Mucosa of gallbladder (tissue), 1 donor: Measurements from ENCODE around the gene KCNMA1. TPM values are rescaled to one million over a fixed set of nuclear protein-coding genes. Genes with fewer than 3 reads are reported as not detected.

Experiments
- DNase-seq: peaks from one replicate; pipeline ENCODE4 v3.0.0-alpha.2; 2020; ENCODE audit warnings: low spot score
- total RNA-seq: library from RNA; stranded (reverse); gene quantifications from one replicate; pipeline ENCODE4 v1.2.1, GENCODE V29; 2021
- donor health status: DM: no; HTN: no; CAD: no.

KCNMA1 gene
- total RNA-seq, 1 donor from 2014 or later, result 101 TPM

GRCh38 chr10:77186936-77187335 is 450.7 kb downstream of the KCNMA1 start:
- DNase-seq, result no peak

DNA sequence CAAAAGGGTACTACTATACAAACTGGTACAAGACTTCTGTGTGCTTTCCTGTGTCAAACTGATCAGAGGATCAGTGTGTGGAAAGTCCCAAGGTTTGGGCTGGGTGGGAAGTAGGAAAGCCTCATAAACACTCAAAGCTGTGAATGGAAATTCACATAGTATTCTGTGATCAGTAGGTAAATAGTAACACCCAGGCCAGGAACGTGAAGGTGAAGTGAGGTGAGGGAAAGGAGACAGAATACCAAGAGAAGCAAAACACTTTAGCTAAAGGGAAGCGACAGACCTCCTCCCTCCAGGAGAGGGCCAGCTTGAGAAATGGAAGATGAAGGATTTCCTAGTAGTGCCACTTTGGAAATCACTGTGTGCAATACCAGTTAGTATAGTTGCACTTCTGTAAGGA is 451.9 kb downstream of the KCNMA1 start:
- DNase-seq, result peak; percentile 45

DNA sequence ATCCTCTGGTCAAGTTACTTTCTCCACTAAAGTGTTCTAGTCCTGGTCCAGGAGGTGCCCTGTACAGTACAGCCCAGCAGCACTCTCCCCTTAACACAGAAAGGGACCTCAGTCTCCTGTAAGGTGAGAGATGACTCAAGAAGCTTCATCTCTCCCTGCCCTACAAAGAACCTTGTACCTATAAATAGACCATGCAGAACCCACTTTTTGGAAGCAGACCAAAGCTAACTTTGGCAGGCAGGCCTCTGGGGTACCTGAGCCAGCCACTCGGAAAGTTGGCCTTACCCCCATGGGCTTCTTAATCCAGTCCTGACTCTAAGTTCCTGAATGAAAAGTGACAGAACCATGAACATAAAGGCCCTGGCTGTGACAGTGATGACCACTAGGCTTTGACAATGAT is 454.8 kb downstream of the KCNMA1 start:
- no peak for DNase-seq

- no peak for DNase-seq
Observed at GRCh38 chr10:77180794-77181193, 456.8 kb downstream of the KCNMA1 start.

DNA sequence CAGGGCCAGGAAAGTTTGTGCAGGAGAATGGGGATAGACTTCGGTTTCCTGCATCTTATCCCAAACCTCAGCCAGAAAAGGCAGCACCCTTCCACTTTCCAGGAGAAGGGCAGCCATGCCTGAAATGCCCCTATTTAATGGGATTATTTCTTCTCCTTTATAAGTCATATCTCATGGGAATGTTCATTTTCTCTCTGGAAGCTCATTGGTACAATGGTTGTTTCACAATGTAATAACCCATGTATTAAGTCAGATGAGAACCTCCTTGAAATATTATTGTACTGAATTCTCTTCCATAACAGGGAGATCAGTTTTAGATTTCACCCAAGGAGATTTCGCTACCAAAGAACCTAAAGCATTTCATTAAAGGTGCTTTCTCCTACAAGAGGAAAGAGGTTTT is 457.5 kb downstream of the KCNMA1 start:
- no peak for DNase-seq

- DNase-seq, result peak; percentile 61
Observed at GRCh38 chr10:77179015-77179695, 458.5 kb downstream of the KCNMA1 start.

- DNase-seq, result no peak
Observed at GRCh38 chr10:77177589-77177988, 460.0 kb downstream of the KCNMA1 start.

DNA sequence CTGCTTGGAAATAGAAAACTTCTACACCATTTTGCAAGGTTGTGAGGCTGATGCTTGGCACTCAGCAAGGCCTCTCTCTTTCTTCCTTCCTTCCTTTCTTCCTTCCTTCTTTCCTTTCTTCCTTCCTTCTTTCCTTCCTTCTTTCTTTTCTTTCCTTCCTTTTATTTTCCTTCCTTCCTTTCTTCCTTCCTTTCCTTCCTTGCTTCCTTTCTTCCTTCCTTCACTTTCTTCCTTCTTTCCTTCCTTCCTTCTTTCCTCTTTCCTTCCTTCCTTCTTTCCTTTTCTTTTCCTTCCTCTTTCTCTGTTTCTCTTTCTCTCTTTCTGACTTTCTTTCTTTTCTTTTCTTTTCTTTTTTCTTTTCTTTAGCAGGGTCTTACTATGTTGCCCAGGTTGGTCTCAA is 460.4 kb downstream of the KCNMA1 start:
- no peak for DNase-seq

DNA sequence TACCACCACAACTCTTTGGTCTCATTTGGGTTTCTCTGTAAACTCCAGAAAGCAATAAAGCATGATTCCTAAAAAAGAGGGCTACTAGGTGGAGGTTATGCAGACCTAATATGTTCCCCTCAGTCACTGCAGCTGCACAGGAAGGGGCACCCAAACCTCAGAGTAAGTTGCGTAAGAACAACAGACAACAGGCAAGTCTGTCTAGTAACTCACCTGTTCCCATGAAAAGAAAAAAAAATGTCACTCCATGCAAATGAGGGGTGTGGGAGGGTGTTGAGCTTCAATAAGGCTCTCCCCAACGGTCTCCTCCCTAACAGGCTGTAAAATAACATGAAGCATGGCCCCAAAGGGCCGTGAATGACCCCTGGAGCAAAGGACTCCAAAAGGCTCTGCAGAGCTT is 461.4 kb downstream of the KCNMA1 start:
- DNase-seq, result no peak

DNA sequence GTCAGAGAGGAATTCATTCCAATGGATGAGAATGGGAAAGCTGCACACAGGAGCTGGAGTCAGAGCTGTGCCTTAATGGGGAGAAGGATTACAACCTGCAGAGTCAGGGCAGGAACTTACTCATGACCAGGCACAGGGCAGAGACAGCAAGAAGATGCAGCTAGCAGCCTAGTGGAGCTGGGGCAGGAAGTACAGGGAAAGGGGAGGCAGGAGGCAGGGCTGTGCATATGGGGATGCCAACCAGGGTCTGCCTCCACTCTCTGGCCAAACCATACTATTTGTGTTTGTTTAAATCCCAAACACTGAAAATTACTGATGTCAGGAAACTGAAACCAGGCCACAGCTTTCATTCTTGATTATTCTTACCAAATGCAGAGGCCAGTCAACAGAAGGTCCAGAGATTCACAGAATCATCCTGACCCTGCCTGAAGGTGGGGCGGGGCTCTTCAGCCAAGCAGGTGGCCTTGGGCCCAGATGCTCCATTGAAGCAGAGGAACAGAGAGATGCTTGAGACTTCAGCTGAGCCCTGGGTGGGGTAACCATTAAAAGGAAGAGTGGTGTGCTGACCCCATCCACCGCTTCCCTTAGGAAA is 461.9 kb downstream of the KCNMA1 start:
- DNase-seq, result no peak

DNA sequence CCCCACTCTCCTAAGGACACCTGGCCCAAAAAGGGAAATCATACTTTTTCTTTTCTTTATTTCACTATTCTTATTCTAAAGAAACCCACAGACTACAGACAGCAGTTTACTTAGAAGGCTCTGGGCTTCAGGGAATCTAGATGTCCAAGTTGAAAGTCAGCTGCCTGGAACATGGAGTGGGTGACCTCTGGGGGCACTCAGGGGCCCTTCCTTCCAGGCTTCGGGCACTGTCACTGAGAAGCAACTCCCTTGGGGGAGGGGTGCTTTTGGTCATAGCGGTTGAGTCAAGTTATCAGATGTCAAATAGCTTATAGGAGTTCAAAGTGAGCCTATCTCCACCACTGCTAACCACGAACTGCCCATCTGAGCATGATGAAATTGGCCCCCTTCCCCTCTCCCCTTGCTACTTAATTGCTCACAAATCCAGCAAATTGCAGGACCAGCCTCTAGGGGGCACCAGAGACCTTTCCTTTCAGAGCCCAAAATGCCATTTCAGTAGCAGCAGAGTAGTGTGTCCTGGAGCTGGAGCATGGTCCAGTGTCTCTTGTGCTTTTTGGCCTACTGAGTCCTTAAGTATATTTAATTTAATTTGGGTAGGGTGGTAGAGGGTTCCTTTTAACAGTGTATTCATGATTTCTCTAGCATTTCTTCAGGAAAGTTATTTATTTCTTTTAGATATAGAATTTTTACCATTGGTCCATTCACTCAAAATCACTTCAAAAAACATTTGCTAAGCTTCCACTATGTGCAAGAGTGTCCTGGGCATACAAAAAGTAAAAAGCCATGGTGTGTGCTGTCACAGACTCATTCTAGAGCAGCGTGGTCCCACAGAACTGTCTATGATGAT is 463.8 kb downstream of the KCNMA1 start:
- peak; percentile 73 for DNase-seq

- no peak for DNase-seq
Observed at GRCh38 chr10:77172086-77172485, 465.5 kb downstream of the KCNMA1 start.

- DNase-seq, result no peak
Observed at GRCh38 chr10:77168861-77169260, 468.7 kb downstream of the KCNMA1 start.

DNA sequence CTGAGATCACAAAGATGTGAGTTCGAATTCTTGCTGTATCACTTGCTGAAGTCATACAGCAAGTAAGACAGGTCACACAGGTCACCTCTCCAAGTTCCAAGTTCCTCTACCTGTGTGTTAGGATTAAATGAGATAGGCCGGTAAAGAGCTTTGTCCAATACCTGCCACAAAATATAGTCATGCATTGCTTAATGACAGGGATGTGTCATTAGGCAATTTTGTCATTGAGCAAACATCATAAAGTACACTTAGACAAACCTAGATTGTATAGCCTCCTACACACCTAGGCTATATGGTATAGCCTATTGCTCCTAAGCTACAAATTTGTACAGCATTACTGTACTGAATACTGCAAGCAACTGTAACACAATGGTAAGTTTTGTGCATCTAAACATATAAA is 469.4 kb downstream of the KCNMA1 start:
- DNase-seq, result no peak

- peak; percentile 57 for DNase-seq
Observed at GRCh38 chr10:77165445-77166208, 472.0 kb downstream of the KCNMA1 start.

- DNase-seq, result no peak
Observed at GRCh38 chr10:77164616-77165311, 472.8 kb downstream of the KCNMA1 start.

DNA sequence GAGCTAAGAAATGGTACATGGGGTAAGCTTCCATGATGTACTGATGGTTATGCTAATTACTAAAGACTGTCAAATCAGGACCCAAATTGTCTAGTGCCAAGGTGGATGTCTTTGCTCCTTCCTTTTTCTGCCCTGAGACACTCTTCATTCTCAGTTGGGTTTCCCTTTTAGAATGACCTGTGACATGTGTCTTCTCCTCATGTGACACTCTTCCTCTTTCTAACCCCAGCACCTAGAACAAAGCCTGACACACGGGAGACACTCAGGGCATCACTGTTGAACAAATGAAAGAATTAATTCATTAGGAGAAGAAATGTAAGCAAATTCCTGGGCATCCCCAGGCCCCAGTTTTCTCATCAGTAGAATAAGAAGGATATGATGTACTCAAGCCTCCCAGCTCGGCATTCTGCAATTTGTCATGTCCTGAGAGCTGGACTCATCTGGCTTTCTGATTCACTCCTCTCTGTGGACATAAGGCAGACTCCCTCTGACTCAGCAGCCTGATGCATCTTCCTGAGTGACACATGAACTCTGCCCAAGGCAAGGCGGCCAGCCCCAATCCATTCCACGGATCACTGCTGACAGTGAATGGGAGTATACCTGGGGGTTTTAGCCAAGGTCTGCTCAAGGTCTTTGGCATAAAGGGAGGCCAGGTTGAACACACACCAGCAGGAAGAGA is 473.8 kb downstream of the KCNMA1 start:
- DNase-seq, result peak; percentile 78

- no peak for DNase-seq
Observed at GRCh38 chr10:77162697-77163096, 474.9 kb downstream of the KCNMA1 start.

GRCh38 chr10:77160679-77161078 is 476.9 kb downstream of the KCNMA1 start:
- DNase-seq, result peak; percentile 28

DNA sequence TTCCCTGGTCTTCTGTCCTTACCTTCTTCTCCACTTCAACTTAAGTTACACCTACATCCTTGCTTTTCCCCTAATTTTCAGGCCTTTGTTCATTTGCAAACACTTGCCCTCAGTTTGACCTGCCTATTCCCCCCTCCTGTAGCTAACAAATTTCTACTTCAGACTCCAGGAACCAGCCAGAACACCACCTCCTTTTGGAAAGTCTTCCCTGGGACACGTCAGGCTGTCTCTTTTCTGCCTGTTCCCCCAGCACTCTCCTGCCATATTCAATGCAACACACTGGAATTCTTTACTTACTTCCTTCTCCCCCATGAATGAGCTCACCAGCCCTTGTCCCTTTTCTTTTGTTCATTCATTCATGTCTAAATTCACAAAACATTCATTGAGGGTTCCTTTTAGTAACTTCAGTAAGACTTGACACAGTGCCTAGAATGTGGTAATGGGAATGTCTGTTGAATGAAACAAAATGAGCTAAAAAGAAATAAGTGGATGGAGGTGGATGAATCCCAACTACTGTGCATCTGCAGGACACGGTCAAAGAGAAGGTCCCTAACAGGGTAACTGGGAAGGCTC is 478.0 kb downstream of the KCNMA1 start:
- no peak for DNase-seq

GRCh38 chr10:77158666-77159065 is 478.9 kb downstream of the KCNMA1 start:
- no peak for DNase-seq
